K562 (cell line): ENCODE measurements around the gene PARP15. TPM values are rescaled to one million over a fixed set of nuclear protein-coding genes. Genes with fewer than 3 reads are reported as not detected.

ENCODE experiments used
- ATAC-seq: fragments of 200-7000 bp; cut with Tn5 transposase; 3 replicates; pipeline ENCODE4 v1.9.1; 2020; ENCODE audit warnings: moderate library complexity
- BruUV-seq: library from RNA; stranded (reverse); fragments of 400-500 nt; replicated peaks from 2 replicates; lab custom pipeline; 2021; lab: Mats Ljungman, UMichigan
- CTCF ChIA-PET: fragments of 300-600 bp; formaldehyde crosslinking; extraction: SDS; loops from one replicate; lab custom pipeline; 2021; ENCODE audit warnings: low intra/inter-chr PET ratio; lab: Yijun Ruan, JAX
- POLR2A ChIA-PET: fragments of 300-600, 350-650 bp; sonication (Branson Sonifier 250); formaldehyde crosslinking; extraction: SDS; loops from one replicate; lab custom pipeline; 2021; ENCODE audit warnings: antibody characterized with exemption, inconsistent platforms; lab: Yijun Ruan, JAX
- DNase-seq, 4 experiments: peaks; one replicate each; pipeline versions ENCODE4 v3.0.0 to v3.0.0-alpha.2; 2011 to 2018; ENCODE audit warnings: low spot score in 3 of 4, mixed read lengths in 3 of 4; ENCODE audit errors: extremely low read depth in 1 of 4
- FAIRE-seq: peaks from 2 replicates; lab custom pipeline; 2011; peaks lifted over from hg19 to GRCh38; lab: Jason Lieb, UNC
- H2AFZ ChIP-seq: 2 replicates; pipeline ENCODE4 v1.6.0; 2011; ENCODE audit warnings: low read depth, low read length, control low read depth, inconsistent platforms
- H3K27ac ChIP-seq: fragments of 200-600 bp; 3 replicates; pipeline ENCODE4 v1.8.0; 2011; ENCODE audit warnings: low read depth, mild to moderate bottlenecking, control low read depth, inconsistent platforms, low read length, moderate library complexity, mixed read lengths; ENCODE audit errors: extremely low read depth
- H3K27me3 ChIP-seq, 2 experiments: fragments of 300-600 bp in 1 of 2; 2 replicates in 1 of 2; 3 replicates in 1 of 2; pipeline versions ENCODE4 v1.6.0 to v1.8.0; 2011; ENCODE audit warnings: inconsistent platforms in 2 of 2, low read length in 2 of 2, mild to moderate bottlenecking in 1 of 2, mixed read lengths in 1 of 2, moderate library complexity in 1 of 2; ENCODE audit not compliant: control insufficient read depth in 2 of 2, insufficient read depth in 2 of 2
- H3K36me3 ChIP-seq: fragments of 300-600 bp; 3 replicates; pipeline ENCODE4 v1.8.0; 2011; ENCODE audit warnings: mild to moderate bottlenecking, low read length, inconsistent platforms; ENCODE audit not compliant: control insufficient read depth, insufficient read depth
- H3K4me1 ChIP-seq, 2 experiments: fragments of 200-600 bp in 1 of 2; replicated peaks in 1 of 2; 2 replicates in 1 of 2; 3 replicates in 1 of 2; pipeline versions ENCODE4 v1.5.1 to v1.8.0; 2011; ENCODE audit warnings: inconsistent platforms in 2 of 2, low read length in 2 of 2, mild to moderate bottlenecking in 1 of 2, mixed read lengths in 1 of 2, moderate library complexity in 1 of 2; ENCODE audit not compliant: control insufficient read depth in 2 of 2, insufficient read depth in 2 of 2
- H3K4me2 ChIP-seq: 2 replicates; pipeline ENCODE4 v1.6.1; 2011; ENCODE audit warnings: low read length, control low read depth, inconsistent platforms, mixed read lengths; ENCODE audit not compliant: insufficient read depth
- H3K4me3 ChIP-seq: fragments of 200-600 bp; sonication (generic), shearing (Covaris generic); 2 replicates; pipeline ENCODE4 v1.5.1; 2016; ENCODE audit warnings: control low read depth, inconsistent platforms
- H3K79me2 ChIP-seq: fragments of 200-600 bp; 3 replicates; pipeline ENCODE4 v1.8.0; 2011; ENCODE audit warnings: low read length, inconsistent platforms; ENCODE audit not compliant: control insufficient read depth, insufficient read depth
- H3K9ac ChIP-seq, 2 experiments: 2 replicates each; pipeline versions ENCODE4 v1.6.0 to v1.6.1; 2011; ENCODE audit warnings: low read depth in 2 of 2, low read length in 2 of 2, control low read depth in 1 of 2, inconsistent platforms in 1 of 2, mild to moderate bottlenecking in 1 of 2, mixed read lengths in 1 of 2; ENCODE audit not compliant: insufficient read depth in 1 of 2
- H3K9me1 ChIP-seq: one replicate; pipeline ENCODE4 v1.6.0; 2011; ENCODE audit warnings: inconsistent platforms, mild to moderate bottlenecking, low read length, moderate library complexity; ENCODE audit not compliant: control insufficient read depth, insufficient read depth
- H3K9me3 ChIP-seq: replicated peaks from 2 replicates; pipeline ENCODE4 v1.5.1; 2011; ENCODE audit warnings: low read depth, low read length, inconsistent platforms; ENCODE audit not compliant: control insufficient read depth, insufficient read depth
- H4K20me1 ChIP-seq: replicated peaks from 2 replicates; pipeline ENCODE4 v1.6.1; 2011; ENCODE audit warnings: low read length, inconsistent platforms, mixed read lengths; ENCODE audit not compliant: control insufficient read depth, insufficient read depth
- EZH2 ChIP-seq: IDR thresholded peaks from 2 replicates; pipeline ENCODE4 v1.6.1; 2012; ENCODE audit warnings: low read depth, mild to moderate bottlenecking, inconsistent platforms, low read length, borderline replicate concordance
- TAF9B ChIP-seq: fragments of 450-650 bp; IDR thresholded peaks from 2 replicates; pipeline ENCODE4 v1.6.1; 2018; ENCODE audit warnings: mild to moderate bottlenecking; ENCODE audit not compliant: partially characterized antibody
- TBL1XR1 ChIP-seq, 2 experiments: IDR thresholded peaks; 2 replicates each; pipeline ENCODE4 v1.6.1; 2012; ENCODE audit warnings: improper control_type of control experiment in 2 of 2, low read length in 2 of 2, mild to moderate bottlenecking in 1 of 2
- ZNF239 ChIP-seq: fragments of 250-450 bp; sonication (Bioruptor Pico); IDR thresholded peaks from 2 replicates; pipeline ENCODE4 v1.4.0; 2020; ENCODE audit warnings: mild to moderate bottlenecking
- WGBS: fragments of 100-300 bp; shearing (Covaris generic); methylation state at CpG from one replicate; pipeline ENCODE4 v1.1.6; 2016; ENCODE audit warnings: low coverage, mixed read lengths; ENCODE audit not compliant: insufficient coverage; ENCODE audit errors: missing lambda C conversion rate; 5-methylcytosine and 5-hydroxymethylcytosine counted together
- in situ Hi-C: fragments of 300-500 bp; cut with MboI; formaldehyde crosslinking; loops from 4 replicates; pipeline ENCODE4 v1.15.0; 2018; ENCODE audit warnings: inconsistent platforms, mixed read lengths
- intact Hi-C: fragments of 100-400 bp; cut with micrococcal nuclease; formaldehyde crosslinking; loops from 2 replicates; pipeline ENCODE4 v1.14.2; 2022
- polyA plus RNA-seq, 8 experiments: library from polyadenylated mRNA; depleted of rRNA in 4 of 8; stranded (reverse) in 5 of 8; unstranded in 3 of 8; fragments of >200 nt; fragmentation: Nextera tagmentation in 2 of 8; fragmentation: Illumina TruSeq in 1 of 8; extraction: Ambion mirVana in 2 of 8; extraction: Trizol in 1 of 8; gene quantifications; 2 replicates each; pipeline versions ENCODE4 v1.2.1 to v1.2.3, GENCODE V29; 2011 to 2014; ENCODE audit warnings: inconsistent platforms in 1 of 8, missing spikeins in 1 of 8
- total RNA-seq, 7 experiments: library from RNA; depleted of rRNA in 6 of 7; stranded (reverse); fragments of >200 nt in 6 of 7; fragmentation: Illumina TruSeq in 2 of 7; extraction: Trizol in 2 of 7; gene quantifications; 2 replicates each; pipeline versions ENCODE4 v1.2.1 to v1.2.3, GENCODE V29; 2011 to 2021; ENCODE audit warnings: low replicate concordance in 1 of 7
- TF ChIP-seq, protein P1 (sequence below): fragments of 250-450 bp; sonication (Bioruptor Pico); IDR thresholded peaks from 2 replicates; pipeline ENCODE4 v1.8.0; 2021; ENCODE audit warnings: moderate library complexity, mild to moderate bottlenecking, inconsistent platforms
- TF ChIP-seq, protein P2 (sequence below): sonication (generic); formaldehyde crosslinking; IDR thresholded peaks from 2 replicates; pipeline ENCODE4 v1.9.0; 2022; ENCODE audit warnings: mild to moderate bottlenecking, missing genetic modification reagents
- TF ChIP-seq, protein P3 (sequence below): fragments of 450-650 bp; IDR thresholded peaks from 2 replicates; pipeline ENCODE4 v1.6.1; 2016; ENCODE audit warnings: mild to moderate bottlenecking, moderate library complexity

The PARP15 gene
- total and polyA plus RNA-seq, 9 of the 15 experiments (the other 6 are each of a cell fraction or from before 2014, with no cell fraction given), result 0.05 to 0.40 (median 0.13) TPM

DNA sequence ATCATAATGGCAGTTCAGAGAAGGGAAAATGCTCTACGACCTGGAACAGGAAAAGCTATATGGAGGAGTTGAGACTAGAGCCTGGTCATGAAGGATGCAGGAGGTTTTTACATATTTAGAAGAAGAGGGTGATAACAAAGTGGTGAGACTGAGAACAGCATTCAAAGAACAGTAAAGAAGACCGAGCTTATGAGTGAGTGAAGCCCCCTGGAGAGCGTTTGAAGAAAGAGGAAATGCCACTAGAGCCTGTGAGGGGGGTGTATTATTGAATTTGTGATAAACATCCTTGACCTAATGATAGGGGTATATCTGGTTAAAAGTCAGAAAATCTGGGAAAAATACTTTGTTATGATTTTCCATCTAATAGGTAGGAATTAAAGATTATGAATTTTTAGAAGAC lies 17.5 kb upstream of the PARP15 start:
- no peak overlapping the region for H3K4me2 ChIP-seq
- intact Hi-C loops (loop anchor here (1.0 to 10.0 kb wide), 5 partner anchors 105 to 465 kb away; partner anchors contain the start of gene SEMA5B), in situ Hi-C loops (no loop called here)
- H3K9me1 ChIP-seq, result no peaks in the 10 kb centered on the region
- no peak overlapping the region for H3K27ac ChIP-seq
- WGBS, result 58% methylated on average over 2 of the region's 3 CpGs
- H4K20me1 ChIP-seq, result no peaks in the 10 kb centered on the region
- peaks cover 8% of the 10 kb centered on the region in 2 experiments; a peak in 4 of 5 replicates for H3K4me1 ChIP-seq
- H3K4me3 ChIP-seq, result no peak overlapping the region
- no peaks in the 10 kb centered on the region for H3K36me3 ChIP-seq
- CTCF ChIA-PET, result interaction anchor here (1.2 to 1.4 kb wide), 2 partner anchors 119 to 120 kb away, joined by 5 to 6 read pairs; no protein-coding TSS in a partner anchor
- DNase-seq (no peak), ATAC-seq (no peak), FAIRE-seq (no peak)
- H2AFZ ChIP-seq, result no peak overlapping the region
- BruUV-seq, result no TSS peak
- no peaks in the 10 kb centered on the region for H3K9me3 ChIP-seq
- H3K27me3 ChIP-seq, result no peaks in the 10 kb centered on the region
- TF ChIP-seq, protein P1, sequence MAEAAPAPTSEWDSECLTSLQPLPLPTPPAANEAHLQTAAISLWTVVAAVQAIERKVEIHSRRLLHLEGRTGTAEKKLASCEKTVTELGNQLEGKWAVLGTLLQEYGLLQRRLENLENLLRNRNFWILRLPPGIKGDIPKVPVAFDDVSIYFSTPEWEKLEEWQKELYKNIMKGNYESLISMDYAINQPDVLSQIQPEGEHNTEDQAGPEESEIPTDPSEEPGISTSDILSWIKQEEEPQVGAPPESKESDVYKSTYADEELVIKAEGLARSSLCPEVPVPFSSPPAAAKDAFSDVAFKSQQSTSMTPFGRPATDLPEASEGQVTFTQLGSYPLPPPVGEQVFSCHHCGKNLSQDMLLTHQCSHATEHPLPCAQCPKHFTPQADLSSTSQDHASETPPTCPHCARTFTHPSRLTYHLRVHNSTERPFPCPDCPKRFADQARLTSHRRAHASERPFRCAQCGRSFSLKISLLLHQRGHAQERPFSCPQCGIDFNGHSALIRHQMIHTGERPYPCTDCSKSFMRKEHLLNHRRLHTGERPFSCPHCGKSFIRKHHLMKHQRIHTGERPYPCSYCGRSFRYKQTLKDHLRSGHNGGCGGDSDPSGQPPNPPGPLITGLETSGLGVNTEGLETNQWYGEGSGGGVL (CRISPR knock-in tag), result no peak
- TF ChIP-seq, protein P2, sequence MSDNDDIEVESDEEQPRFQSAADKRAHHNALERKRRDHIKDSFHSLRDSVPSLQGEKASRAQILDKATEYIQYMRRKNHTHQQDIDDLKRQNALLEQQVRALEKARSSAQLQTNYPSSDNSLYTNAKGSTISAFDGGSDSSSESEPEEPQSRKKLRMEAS (CRISPR knock-in tag), result no peak
- TF ChIP-seq, protein P3, sequence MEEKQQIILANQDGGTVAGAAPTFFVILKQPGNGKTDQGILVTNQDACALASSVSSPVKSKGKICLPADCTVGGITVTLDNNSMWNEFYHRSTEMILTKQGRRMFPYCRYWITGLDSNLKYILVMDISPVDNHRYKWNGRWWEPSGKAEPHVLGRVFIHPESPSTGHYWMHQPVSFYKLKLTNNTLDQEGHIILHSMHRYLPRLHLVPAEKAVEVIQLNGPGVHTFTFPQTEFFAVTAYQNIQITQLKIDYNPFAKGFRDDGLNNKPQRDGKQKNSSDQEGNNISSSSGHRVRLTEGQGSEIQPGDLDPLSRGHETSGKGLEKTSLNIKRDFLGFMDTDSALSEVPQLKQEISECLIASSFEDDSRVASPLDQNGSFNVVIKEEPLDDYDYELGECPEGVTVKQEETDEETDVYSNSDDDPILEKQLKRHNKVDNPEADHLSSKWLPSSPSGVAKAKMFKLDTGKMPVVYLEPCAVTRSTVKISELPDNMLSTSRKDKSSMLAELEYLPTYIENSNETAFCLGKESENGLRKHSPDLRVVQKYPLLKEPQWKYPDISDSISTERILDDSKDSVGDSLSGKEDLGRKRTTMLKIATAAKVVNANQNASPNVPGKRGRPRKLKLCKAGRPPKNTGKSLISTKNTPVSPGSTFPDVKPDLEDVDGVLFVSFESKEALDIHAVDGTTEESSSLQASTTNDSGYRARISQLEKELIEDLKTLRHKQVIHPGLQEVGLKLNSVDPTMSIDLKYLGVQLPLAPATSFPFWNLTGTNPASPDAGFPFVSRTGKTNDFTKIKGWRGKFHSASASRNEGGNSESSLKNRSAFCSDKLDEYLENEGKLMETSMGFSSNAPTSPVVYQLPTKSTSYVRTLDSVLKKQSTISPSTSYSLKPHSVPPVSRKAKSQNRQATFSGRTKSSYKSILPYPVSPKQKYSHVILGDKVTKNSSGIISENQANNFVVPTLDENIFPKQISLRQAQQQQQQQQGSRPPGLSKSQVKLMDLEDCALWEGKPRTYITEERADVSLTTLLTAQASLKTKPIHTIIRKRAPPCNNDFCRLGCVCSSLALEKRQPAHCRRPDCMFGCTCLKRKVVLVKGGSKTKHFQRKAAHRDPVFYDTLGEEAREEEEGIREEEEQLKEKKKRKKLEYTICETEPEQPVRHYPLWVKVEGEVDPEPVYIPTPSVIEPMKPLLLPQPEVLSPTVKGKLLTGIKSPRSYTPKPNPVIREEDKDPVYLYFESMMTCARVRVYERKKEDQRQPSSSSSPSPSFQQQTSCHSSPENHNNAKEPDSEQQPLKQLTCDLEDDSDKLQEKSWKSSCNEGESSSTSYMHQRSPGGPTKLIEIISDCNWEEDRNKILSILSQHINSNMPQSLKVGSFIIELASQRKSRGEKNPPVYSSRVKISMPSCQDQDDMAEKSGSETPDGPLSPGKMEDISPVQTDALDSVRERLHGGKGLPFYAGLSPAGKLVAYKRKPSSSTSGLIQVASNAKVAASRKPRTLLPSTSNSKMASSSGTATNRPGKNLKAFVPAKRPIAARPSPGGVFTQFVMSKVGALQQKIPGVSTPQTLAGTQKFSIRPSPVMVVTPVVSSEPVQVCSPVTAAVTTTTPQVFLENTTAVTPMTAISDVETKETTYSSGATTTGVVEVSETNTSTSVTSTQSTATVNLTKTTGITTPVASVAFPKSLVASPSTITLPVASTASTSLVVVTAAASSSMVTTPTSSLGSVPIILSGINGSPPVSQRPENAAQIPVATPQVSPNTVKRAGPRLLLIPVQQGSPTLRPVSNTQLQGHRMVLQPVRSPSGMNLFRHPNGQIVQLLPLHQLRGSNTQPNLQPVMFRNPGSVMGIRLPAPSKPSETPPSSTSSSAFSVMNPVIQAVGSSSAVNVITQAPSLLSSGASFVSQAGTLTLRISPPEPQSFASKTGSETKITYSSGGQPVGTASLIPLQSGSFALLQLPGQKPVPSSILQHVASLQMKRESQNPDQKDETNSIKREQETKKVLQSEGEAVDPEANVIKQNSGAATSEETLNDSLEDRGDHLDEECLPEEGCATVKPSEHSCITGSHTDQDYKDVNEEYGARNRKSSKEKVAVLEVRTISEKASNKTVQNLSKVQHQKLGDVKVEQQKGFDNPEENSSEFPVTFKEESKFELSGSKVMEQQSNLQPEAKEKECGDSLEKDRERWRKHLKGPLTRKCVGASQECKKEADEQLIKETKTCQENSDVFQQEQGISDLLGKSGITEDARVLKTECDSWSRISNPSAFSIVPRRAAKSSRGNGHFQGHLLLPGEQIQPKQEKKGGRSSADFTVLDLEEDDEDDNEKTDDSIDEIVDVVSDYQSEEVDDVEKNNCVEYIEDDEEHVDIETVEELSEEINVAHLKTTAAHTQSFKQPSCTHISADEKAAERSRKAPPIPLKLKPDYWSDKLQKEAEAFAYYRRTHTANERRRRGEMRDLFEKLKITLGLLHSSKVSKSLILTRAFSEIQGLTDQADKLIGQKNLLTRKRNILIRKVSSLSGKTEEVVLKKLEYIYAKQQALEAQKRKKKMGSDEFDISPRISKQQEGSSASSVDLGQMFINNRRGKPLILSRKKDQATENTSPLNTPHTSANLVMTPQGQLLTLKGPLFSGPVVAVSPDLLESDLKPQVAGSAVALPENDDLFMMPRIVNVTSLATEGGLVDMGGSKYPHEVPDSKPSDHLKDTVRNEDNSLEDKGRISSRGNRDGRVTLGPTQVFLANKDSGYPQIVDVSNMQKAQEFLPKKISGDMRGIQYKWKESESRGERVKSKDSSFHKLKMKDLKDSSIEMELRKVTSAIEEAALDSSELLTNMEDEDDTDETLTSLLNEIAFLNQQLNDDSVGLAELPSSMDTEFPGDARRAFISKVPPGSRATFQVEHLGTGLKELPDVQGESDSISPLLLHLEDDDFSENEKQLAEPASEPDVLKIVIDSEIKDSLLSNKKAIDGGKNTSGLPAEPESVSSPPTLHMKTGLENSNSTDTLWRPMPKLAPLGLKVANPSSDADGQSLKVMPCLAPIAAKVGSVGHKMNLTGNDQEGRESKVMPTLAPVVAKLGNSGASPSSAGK, result no peak
- TF ChIP-seq TBL1XR1 (IDR thresholded peaks at IDR 0.05; ENCODE audit: low read length in 2 of 2) (no peak), EZH2 (no peak), TAF9B (no peak), ZNF239 (CRISPR knock-in tag) (no peak)
- POLR2A ChIA-PET, result no interaction called here
- peaks cover 9% of the 10 kb centered on the region; the same call in 2 of the 3 replicates for H3K79me2 ChIP-seq
- no peak overlapping the region for H3K9ac ChIP-seq
